HepG2 (cell line): ENCODE results near the gene MAP3K4. TPM values are rescaled to one million over a fixed set of nuclear protein-coding genes. Genes with fewer than 3 reads are reported as not detected.

Experiments used
- ATAC-seq: fragments of 200-7000 bp; cut with Tn5 transposase; 3 replicates; pipeline ENCODE4 v1.9.1; 2020; ENCODE audit warnings: mild to moderate bottlenecking, moderate library complexity
- BruUV-seq: library from RNA; stranded (reverse); fragments of 400-500 nt; replicated peaks from 2 replicates; lab custom pipeline; 2021; lab: Mats Ljungman, UMichigan
- CTCF ChIA-PET: fragments of 300-600 bp; formaldehyde crosslinking; extraction: SDS; loops from one replicate; lab custom pipeline; 2021; ENCODE audit warnings: low total read pairs, inconsistent platforms, low intra/inter-chr PET ratio; lab: Yijun Ruan, JAX
- POLR2A ChIA-PET: fragments of 350-600 bp; sonication (Branson Sonifier 250); formaldehyde crosslinking; loops from one replicate; lab custom pipeline; 2020; ENCODE audit warnings: antibody characterized with exemption, inconsistent platforms; lab: Yijun Ruan, JAX
- DNase-seq: peaks from one replicate; pipeline ENCODE4 v3.0.0-alpha.2; 2015; ENCODE audit warnings: low spot score
- FAIRE-seq: peaks from 3 replicates; lab custom pipeline; 2011; peaks lifted over from hg19 to GRCh38; lab: Jason Lieb, UNC
- H2AFZ ChIP-seq: one replicate; pipeline ENCODE4 v1.6.1; 2011; ENCODE audit warnings: low read length, inconsistent platforms
- H3K27ac ChIP-seq: fragments of 300-600 bp; 3 replicates; pipeline ENCODE4 v1.8.0; 2011; ENCODE audit warnings: mixed run types, mild to moderate bottlenecking, mixed read lengths, low read length, inconsistent platforms; ENCODE audit not compliant: insufficient read depth; ENCODE audit errors: extremely low read length
- H3K27me3 ChIP-seq, 2 experiments: fragments of 200-600 bp in 1 of 2; 2 replicates in 1 of 2; 3 replicates in 1 of 2; pipeline versions ENCODE4 v1.6.0 to v1.8.0; 2011; ENCODE audit warnings: low read length in 2 of 2, mild to moderate bottlenecking in 2 of 2, moderate library complexity in 2 of 2, inconsistent platforms in 1 of 2; ENCODE audit not compliant: insufficient read depth in 2 of 2, control insufficient read depth in 1 of 2
- H3K36me3 ChIP-seq, 2 experiments: fragments of 200-600 bp in 1 of 2; replicated peaks in 1 of 2; 2 replicates in 1 of 2; 3 replicates in 1 of 2; pipeline versions ENCODE4 v1.5.1 to v1.8.0; 2011; ENCODE audit warnings: low read length in 2 of 2, inconsistent platforms in 1 of 2; ENCODE audit not compliant: insufficient read depth in 2 of 2, control insufficient read depth in 1 of 2
- H3K4me1 ChIP-seq: 2 replicates; pipeline ENCODE4 v1.5.1; 2012; ENCODE audit warnings: low read length, inconsistent platforms; ENCODE audit not compliant: insufficient read depth
- H3K4me2 ChIP-seq: 2 replicates; pipeline ENCODE4 v1.6.0; 2011; ENCODE audit warnings: low read depth, low read length, inconsistent platforms
- H3K4me3 ChIP-seq, 3 experiments: fragments of 200-600 bp in 1 of 3; sonication (generic), shearing (Covaris generic) in 1 of 3; replicated peaks in 1 of 3; 2 replicates each; pipeline ENCODE4 v1.5.1; 2011 to 2016; ENCODE audit warnings: low read length in 3 of 3, inconsistent platforms in 2 of 3, low read depth in 2 of 3, mild to moderate bottlenecking in 2 of 3, control low read depth in 1 of 3, mixed read lengths in 1 of 3; ENCODE audit not compliant: insufficient read depth in 1 of 3
- H3K79me2 ChIP-seq: one replicate; pipeline ENCODE4 v1.6.1; 2011; ENCODE audit warnings: low read length, inconsistent platforms; ENCODE audit not compliant: insufficient read depth
- H3K9ac ChIP-seq: 2 replicates; pipeline ENCODE4 v1.6.0; 2011; ENCODE audit warnings: mild to moderate bottlenecking, low read depth, low read length, inconsistent platforms; ENCODE audit not compliant: insufficient read depth
- H3K9me3 ChIP-seq: 2 replicates; pipeline ENCODE4 v1.5.1; 2012; ENCODE audit warnings: mild to moderate bottlenecking, low read length
- H4K20me1 ChIP-seq: 2 replicates; pipeline ENCODE4 v1.6.0; 2011; ENCODE audit warnings: inconsistent platforms, mild to moderate bottlenecking, low read length, moderate library complexity; ENCODE audit not compliant: insufficient read depth
- KDM5B ChIP-seq: sonication (generic); formaldehyde crosslinking; IDR thresholded peaks from 2 replicates; pipeline ENCODE4 v1.4.0; 2020; ENCODE audit warnings: missing genetic modification reagents, mild to moderate bottlenecking, borderline replicate concordance
- NFE2 ChIP-seq: sonication (generic); formaldehyde crosslinking; IDR thresholded peaks from 2 replicates; pipeline ENCODE4 v1.4.0; 2020; ENCODE audit warnings: missing genetic modification reagents
- PHB2 ChIP-seq: fragments of 450-650 bp; IDR thresholded peaks from 2 replicates; pipeline ENCODE4 v1.6.1; 2018; ENCODE audit not compliant: partially characterized antibody
- RAD51 ChIP-seq: fragments of 450-650 bp; IDR thresholded peaks from 2 replicates; pipeline ENCODE4 v1.6.1; 2016; ENCODE audit warnings: borderline replicate concordance
- RNF2 ChIP-seq: fragments of 450-650 bp; conservative IDR thresholded peaks from 2 replicates; pipeline ENCODE4 v1.6.1; 2016; ENCODE audit warnings: low read depth
- ZNF101 ChIP-seq: sonication (generic); formaldehyde crosslinking; IDR thresholded peaks from 2 replicates; pipeline ENCODE4 v1.4.0; 2020; ENCODE audit warnings: mild to moderate bottlenecking, low read depth, missing genetic modification reagents, borderline replicate concordance
- ZNF124 ChIP-seq: sonication (generic); formaldehyde crosslinking; IDR thresholded peaks from 2 replicates; pipeline ENCODE4 v1.4.0; 2020; ENCODE audit warnings: missing genetic modification reagents
- ZNF143 ChIP-seq: sonication (generic); formaldehyde crosslinking; IDR thresholded peaks from 2 replicates; pipeline ENCODE4 v1.4.0; 2020; ENCODE audit warnings: missing genetic modification reagents
- ZNF282 ChIP-seq: fragments of 450-650 bp; IDR thresholded peaks from 2 replicates; pipeline ENCODE4 v1.6.1; 2018; ENCODE audit not compliant: partially characterized antibody
- ZNF34 ChIP-seq: sonication (generic); formaldehyde crosslinking; IDR thresholded peaks from 2 replicates; pipeline ENCODE4 v1.4.0; 2020; ENCODE audit warnings: mild to moderate bottlenecking, missing genetic modification reagents, borderline replicate concordance
- ZNF451 ChIP-seq: sonication (generic); formaldehyde crosslinking; IDR thresholded peaks from 2 replicates; pipeline ENCODE4 v1.5.0; 2020; ENCODE audit warnings: mild to moderate bottlenecking, missing genetic modification reagents
- ZNF709 ChIP-seq: sonication (generic); formaldehyde crosslinking; IDR thresholded peaks from 2 replicates; pipeline ENCODE4 v1.5.0; 2020; ENCODE audit warnings: mild to moderate bottlenecking, missing genetic modification reagents
- ZNF850 ChIP-seq: sonication (generic); formaldehyde crosslinking; conservative IDR thresholded peaks from 2 replicates; pipeline ENCODE4 v1.9.0; 2021; ENCODE audit warnings: mild to moderate bottlenecking, missing genetic modification reagents
- WGBS: methylation state at CpG from one replicate; pipeline ENCODE4 v1.1.6; 2017; ENCODE audit warnings: low lambda C conversion rate; 5-methylcytosine and 5-hydroxymethylcytosine counted together
- in situ Hi-C: cut with HindIII; loops from 2 replicates; pipeline ENCODE4 v1.10.0; 2017; ENCODE audit warnings: low pct_unique_long_range_greater_than_20kb; ENCODE audit not compliant: extremely low pct_ligation_motif_present
- intact Hi-C: fragments of 100-400 bp; cut with micrococcal nuclease; formaldehyde crosslinking; loops from one replicate; pipeline ENCODE4 v1.10.0; 2022; ENCODE audit not compliant: unreplicated experiment
- polyA plus RNA-seq, 8 experiments: library from polyadenylated mRNA; depleted of rRNA in 3 of 8; stranded (reverse) in 7 of 8; unstranded in 1 of 8; fragments of >200 nt; fragmentation: Illumina TruSeq in 4 of 8; extraction: Trizol in 4 of 8; gene quantifications; 2 replicates each; pipeline versions ENCODE4 v1.2.1 to v1.2.3, GENCODE V29; 2011 to 2016; ENCODE audit warnings: low read depth in 4 of 8, missing spikeins in 1 of 8, mixed read lengths in 1 of 8; ENCODE audit not compliant: insufficient read depth in 1 of 8
- total RNA-seq, 5 experiments: library from RNA; depleted of rRNA; stranded (reverse); fragments of >200 nt; fragmentation: Illumina TruSeq; extraction: Trizol; gene quantifications; 2 replicates each; pipeline ENCODE4 v1.2.3, GENCODE V29; 2016; ENCODE audit warnings: low read depth in 1 of 5
- TF ChIP-seq, protein P1 (sequence below): sonication (generic); formaldehyde crosslinking; conservative IDR thresholded peaks from 2 replicates; pipeline ENCODE4 v1.4.0; 2020; ENCODE audit warnings: mild to moderate bottlenecking, missing genetic modification reagents, moderate library complexity
- TF ChIP-seq, protein P2 (sequence below): sonication (generic); formaldehyde crosslinking; conservative IDR thresholded peaks from 2 replicates; pipeline ENCODE4 v1.4.0; 2020; ENCODE audit warnings: missing genetic modification reagents

MAP3K4 gene
- total and polyA plus RNA-seq, 2 of the 13 experiments (the other 11 are each of a cell fraction or from before 2014, with no cell fraction given): 12.9 to 33.6 TPM

DNA sequence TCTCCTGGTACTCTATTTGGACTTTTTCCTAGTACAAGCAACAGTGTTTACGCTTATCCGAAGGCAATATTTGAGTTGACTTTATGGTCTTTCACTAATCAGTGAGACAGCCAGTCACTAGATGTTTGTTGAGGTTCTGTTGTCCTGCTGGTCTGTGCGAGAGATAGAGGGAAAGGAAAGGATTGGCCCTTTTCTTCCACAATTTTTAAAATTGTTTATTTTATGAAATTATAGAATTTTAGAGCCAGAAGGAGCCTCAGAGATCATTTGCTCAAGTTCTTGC lies 44.4 kb downstream of the MAP3K4 start:
- intact Hi-C loops: no loop called here

DNA sequence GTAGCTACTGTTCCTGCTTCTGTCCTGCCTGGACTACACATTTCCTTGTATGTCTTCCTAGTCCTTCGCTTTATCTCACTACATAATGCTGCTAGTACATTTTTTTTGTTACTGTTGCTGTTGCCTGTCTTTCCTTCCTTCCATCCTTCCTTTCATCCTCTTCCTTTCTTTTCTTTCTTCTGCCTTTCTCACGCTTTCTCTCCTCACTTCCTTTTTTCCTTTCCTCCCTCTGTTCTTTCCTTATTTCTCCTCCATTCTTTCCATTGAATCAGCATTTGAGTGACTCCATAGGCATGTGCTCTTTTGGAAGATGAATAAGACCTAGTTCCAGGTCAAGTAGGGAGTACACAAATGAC lies 46.3 kb downstream of the MAP3K4 start:
- no peaks in the 10 kb centered on the region for H4K20me1 ChIP-seq
- peaks cover 9 to 46% of the 10 kb centered on the region in 2 experiments for H3K36me3 ChIP-seq
- in situ Hi-C loops (no loop called here), intact Hi-C loops (no loop called here)
- ATAC-seq (no peak), FAIRE-seq (no peak), DNase-seq (no peak)
- no peak overlapping the region for H2AFZ ChIP-seq
- no TSS peak for BruUV-seq
- H3K9me3 ChIP-seq: no peaks in the 10 kb centered on the region
- TF ChIP-seq PHB2: peak; percentile 61
- TF ChIP-seq ZNF101 (CRISPR knock-in tag): no peak
- no peak for TF ChIP-seq KDM5B
- peak; percentile 28 for TF ChIP-seq ZNF282
- TF ChIP-seq, protein P1, sequence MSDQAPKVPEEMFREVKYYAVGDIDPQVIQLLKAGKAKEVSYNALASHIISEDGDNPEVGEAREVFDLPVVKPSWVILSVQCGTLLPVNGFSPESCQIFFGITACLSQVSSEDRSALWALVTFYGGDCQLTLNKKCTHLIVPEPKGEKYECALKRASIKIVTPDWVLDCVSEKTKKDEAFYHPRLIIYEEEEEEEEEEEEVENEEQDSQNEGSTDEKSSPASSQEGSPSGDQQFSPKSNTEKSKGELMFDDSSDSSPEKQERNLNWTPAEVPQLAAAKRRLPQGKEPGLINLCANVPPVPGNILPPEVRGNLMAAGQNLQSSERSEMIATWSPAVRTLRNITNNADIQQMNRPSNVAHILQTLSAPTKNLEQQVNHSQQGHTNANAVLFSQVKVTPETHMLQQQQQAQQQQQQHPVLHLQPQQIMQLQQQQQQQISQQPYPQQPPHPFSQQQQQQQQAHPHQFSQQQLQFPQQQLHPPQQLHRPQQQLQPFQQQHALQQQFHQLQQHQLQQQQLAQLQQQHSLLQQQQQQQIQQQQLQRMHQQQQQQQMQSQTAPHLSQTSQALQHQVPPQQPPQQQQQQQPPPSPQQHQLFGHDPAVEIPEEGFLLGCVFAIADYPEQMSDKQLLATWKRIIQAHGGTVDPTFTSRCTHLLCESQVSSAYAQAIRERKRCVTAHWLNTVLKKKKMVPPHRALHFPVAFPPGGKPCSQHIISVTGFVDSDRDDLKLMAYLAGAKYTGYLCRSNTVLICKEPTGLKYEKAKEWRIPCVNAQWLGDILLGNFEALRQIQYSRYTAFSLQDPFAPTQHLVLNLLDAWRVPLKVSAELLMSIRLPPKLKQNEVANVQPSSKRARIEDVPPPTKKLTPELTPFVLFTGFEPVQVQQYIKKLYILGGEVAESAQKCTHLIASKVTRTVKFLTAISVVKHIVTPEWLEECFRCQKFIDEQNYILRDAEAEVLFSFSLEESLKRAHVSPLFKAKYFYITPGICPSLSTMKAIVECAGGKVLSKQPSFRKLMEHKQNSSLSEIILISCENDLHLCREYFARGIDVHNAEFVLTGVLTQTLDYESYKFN (CRISPR knock-in tag): no peak
- no peak for TF ChIP-seq ZNF124 (CRISPR knock-in tag)
- ChIA-PET CTCF (no interaction called here), POLR2A (no interaction called here)
- H3K4me3 ChIP-seq: no peak overlapping the region
- peaks cover 1% of the 10 kb centered on the region for H3K79me2 ChIP-seq
- H3K27me3 ChIP-seq: no peaks in the 10 kb centered on the region
- H3K27ac ChIP-seq: no peak overlapping the region
- H3K4me2 ChIP-seq: no peak overlapping the region
- WGBS: 96% methylated on average over 2 of the region's 2 CpGs
- H3K4me1 ChIP-seq: 0 out of 2 replicates have a peak, but pooled peaks cover 4% of the 10 kb centered on the region
- H3K9ac ChIP-seq: no peak overlapping the region

More for the DNA sequence above, 44.4 kb downstream of the MAP3K4 start:
- FAIRE-seq: no peak
- Histone ChIP-seq H3K36me3 (peaks cover 4 to 37% of the 10 kb centered on the region in 2 experiments; a peak in 4 of 5 replicates), H3K27me3 (no peaks in the 10 kb centered on the region), H3K4me3 (no peak overlapping the region), H3K9ac (no peak overlapping the region), H4K20me1 (no peaks in the 10 kb centered on the region), H3K4me2 (no peak overlapping the region), H2AFZ (no peak overlapping the region), H3K4me1 (0 out of 2 replicates have a peak, but pooled peaks cover 4% of the 10 kb centered on the region), H3K79me2 (peaks cover 9% of the 10 kb centered on the region), H3K9me3 (no peaks in the 10 kb centered on the region), H3K27ac (no peak overlapping the region)
- CTCF ChIA-PET: no interaction called here
- no peak for TF ChIP-seq ZNF709
- TF ChIP-seq NFE2 (CRISPR knock-in tag): no peak
- no peak for TF ChIP-seq ZNF34 (CRISPR knock-in tag)
- no peak for TF ChIP-seq ZNF850 (CRISPR knock-in tag)
- TF ChIP-seq, protein P2, sequence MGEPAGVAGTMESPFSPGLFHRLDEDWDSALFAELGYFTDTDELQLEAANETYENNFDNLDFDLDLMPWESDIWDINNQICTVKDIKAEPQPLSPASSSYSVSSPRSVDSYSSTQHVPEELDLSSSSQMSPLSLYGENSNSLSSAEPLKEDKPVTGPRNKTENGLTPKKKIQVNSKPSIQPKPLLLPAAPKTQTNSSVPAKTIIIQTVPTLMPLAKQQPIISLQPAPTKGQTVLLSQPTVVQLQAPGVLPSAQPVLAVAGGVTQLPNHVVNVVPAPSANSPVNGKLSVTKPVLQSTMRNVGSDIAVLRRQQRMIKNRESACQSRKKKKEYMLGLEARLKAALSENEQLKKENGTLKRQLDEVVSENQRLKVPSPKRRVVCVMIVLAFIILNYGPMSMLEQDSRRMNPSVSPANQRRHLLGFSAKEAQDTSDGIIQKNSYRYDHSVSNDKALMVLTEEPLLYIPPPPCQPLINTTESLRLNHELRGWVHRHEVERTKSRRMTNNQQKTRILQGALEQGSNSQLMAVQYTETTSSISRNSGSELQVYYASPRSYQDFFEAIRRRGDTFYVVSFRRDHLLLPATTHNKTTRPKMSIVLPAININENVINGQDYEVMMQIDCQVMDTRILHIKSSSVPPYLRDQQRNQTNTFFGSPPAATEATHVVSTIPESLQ (CRISPR knock-in tag): no peak
- TF ChIP-seq RAD51: no peak
- no peak for TF ChIP-seq RNF2
- no peak for TF ChIP-seq ZNF451 (CRISPR knock-in tag)
- no peak for TF ChIP-seq ZNF143 (CRISPR knock-in tag)
- no TSS peak for BruUV-seq
- 96% methylated on average over 3 of the region's 3 CpGs for WGBS
- POLR2A ChIA-PET: no interaction called here
- no peak for ATAC-seq
- in situ Hi-C loops: no loop called here
- DNase-seq: no peak
